Measurements from ENCODE around the gene CSF1R.

The CSF1R gene

GRCh38 chr5:150022158-150022531 is 64.2 kb downstream of the CSF1R start:
- DNase-seq, result no peak

- no peak for DNase-seq
These were observed 64.7 kb downstream of the CSF1R start for GRCh38 chr5:150021491-150022157.

DNA sequence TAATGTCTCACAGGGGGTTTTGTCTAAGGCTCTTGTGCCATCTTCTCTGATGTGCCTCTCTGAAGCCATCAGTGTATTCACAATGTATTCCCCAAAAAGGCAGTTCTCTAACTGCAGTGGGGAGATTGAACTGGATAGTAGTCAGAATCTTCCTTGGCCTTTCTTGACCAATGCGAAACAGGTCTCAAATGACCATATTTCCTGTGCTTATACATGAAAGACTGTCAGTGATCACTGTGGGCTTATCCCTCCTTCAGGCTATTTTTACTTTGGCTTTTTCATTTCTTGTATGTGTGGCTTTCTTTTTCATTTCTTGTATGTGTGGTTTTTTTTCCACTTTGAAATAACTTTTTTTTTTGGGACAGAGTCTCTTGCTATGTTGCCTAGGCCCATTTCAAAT is 66.1 kb downstream of the CSF1R start:
- no peak for DNase-seq

DNA sequence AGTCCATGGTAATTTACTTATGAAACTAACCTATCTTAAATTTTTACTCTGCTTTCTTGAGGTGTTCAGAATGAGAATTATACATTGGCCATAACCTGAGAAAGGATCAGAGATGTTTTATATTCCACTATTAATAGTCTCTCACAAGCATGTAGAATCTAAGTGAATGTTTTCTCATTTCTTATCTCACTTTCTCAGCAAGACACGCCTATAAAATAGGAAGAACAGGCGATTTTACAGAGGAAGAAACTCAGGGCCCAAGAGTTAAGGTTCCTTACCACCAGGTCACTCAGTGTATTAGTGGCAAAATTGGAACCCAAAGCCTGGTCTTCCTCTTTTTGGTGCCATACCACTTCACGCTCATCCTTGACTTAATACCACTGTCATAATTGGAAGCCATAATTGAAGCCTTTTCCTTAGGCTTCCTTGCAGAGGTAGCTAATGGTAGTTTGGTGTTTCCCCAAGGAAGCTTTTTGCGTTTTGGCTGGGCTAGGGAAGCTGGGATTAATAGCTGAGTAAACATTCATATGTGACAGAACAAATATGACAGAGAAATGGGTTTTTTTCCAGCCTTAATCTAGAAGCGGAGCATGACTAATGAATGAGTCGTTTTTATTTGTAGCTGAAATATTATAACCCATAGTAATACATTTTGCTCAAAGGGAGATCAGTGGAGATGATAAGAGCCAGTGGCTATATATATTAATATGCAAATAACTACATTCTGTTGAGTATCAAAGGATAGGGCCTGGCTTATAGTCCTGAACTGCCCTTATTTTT is 68.9 kb downstream of the CSF1R start:
- DNase-seq, result no peak

GRCh38 chr5:150016537-150016936 is 69.8 kb downstream of the CSF1R start:
- no peak for DNase-seq

GRCh38 chr5:150015415-150015814 is 70.9 kb downstream of the CSF1R start:
- DNase-seq, result no peak

- DNase-seq, result no peak
These were observed 71.9 kb downstream of the CSF1R start for GRCh38 chr5:150014456-150014855.

DNA sequence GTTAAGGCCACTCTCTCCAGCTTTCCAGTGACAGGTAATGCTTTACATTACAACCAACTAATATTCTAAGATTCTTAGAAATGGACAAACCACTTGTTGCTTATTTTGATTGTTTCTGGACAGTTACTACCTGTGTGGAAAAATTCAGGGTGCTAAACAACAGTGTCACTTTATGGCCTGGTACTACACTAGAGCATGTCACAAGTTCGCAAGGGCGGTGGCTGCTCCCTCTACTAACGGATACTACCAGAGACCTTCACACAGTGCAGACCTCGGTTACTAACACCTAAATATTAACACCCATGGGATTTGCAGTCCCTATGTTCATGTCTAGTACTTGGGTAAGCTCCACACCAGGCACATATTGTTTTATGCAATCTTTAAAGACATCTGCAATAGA is 72.4 kb downstream of the CSF1R start:
- no peak for DNase-seq

DNA sequence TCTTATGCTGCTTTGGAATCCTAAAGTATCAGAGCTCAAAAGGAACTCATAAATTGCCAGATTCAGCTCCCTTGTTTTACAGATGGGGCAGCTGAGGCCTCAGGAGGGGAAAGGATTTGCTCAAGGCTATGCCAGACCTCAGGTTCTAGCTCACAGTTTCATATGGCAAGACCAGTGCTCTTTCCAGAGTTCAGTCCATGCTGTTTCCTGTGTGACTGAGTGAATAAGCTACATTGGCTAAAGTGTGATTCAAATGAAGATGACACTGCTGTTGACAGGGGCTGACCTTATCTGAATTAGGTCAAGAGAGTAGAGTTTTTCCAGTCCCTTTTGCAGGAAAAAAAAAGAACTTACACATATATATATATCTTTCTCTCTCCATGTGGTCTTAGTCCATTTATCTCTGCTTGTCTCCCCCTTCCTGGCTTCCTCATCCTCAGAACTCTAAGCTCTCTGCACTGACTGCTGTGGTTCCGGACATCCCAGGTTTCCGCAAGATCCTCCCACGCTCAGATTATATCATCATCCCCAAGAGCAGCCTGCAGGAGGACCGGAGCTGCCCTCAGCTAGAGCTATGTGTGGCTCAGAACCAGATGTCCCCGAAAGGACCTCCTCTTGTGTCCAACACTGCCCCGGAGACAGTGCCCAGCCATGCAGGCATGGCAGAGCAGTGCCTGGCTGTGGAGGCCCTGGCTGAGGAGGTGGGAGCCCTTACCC is 76.5 kb downstream of the CSF1R start:
- DNase-seq, result no peak

- DNase-seq, result no peak
These were observed 79.3 kb downstream of the CSF1R start for GRCh38 chr5:150007050-150007449.

DNA sequence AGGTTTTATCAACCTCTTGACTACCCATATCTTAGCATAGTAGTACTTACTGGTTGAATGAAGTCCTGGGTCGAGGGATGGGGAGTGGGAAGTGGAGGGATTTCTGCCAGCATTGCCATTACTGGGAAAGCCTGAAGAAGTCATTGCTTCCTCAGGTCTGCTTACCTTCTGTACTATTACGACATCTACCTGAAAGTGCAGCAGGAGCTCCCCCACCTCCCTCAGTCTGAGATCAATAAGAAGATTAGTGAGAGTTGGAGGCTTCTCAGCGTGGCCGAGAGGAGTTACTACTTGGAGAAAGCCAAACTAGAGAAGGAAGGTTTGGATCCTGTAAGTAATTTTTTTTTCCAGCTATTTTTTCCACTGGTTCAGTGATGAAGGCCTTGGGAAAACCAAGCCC is 80.0 kb downstream of the CSF1R start:
- no peak for DNase-seq
